Thyroid gland (tissue), 4 donors: ENCODE measurements around the gene MRPS23. TPM values are rescaled to one million over a fixed set of nuclear protein-coding genes. Genes with fewer than 3 reads are reported as not detected.

Source experiments
- DNase-seq, 2 donors: peaks; one replicate each; pipeline ENCODE4 v3.0.0-alpha.2; 2019
- H3K27ac ChIP-seq, 3 donors: fragments of 200-600 bp; sonication (generic); 1 replicate in 2 of 3; 2 replicates in 1 of 3; pipeline ENCODE4 v1.5.1; 2016 to 2019; ENCODE audit warnings: mild to moderate bottlenecking in 1 of 3, moderate library complexity in 1 of 3
- H3K27me3 ChIP-seq: fragments of 200-600 bp; sonication (generic); one replicate; pipeline ENCODE4 v1.5.1; 2019
- H3K36me3 ChIP-seq, 2 donors: fragments of 200-600 bp; sonication (generic); one replicate each; pipeline ENCODE4 v1.5.1; 2016 to 2019
- H3K4me1 ChIP-seq, 2 donors: fragments of 200-600 bp; sonication (generic); one replicate each; pipeline ENCODE4 v1.5.1; 2017 to 2019
- H3K4me3 ChIP-seq, 3 donors: fragments of 200-600 bp; sonication (generic); replicated peaks in 1 of 3; 1 replicate in 2 of 3; 2 replicates in 1 of 3; pipeline ENCODE4 v1.5.1; 2016; ENCODE audit warnings: mild to moderate bottlenecking in 1 of 3
- H3K9me3 ChIP-seq: fragments of 200-600 bp; sonication (generic); one replicate; pipeline ENCODE4 v1.5.1; 2017
- POLR2A ChIP-seq, 2 donors: fragments of 450-650 bp; IDR thresholded peaks; one replicate each; pipeline ENCODE4 v1.6.1; 2017; ENCODE audit warnings: antibody characterized with exemption in 2 of 2, mild to moderate bottlenecking in 2 of 2, moderate library complexity in 1 of 2
- WGBS, 2 donors: methylation state at CpG; one replicate each; pipeline ENCODE4 v1.1.5; 2017; 5-methylcytosine and 5-hydroxymethylcytosine counted together
- intact Hi-C: fragments of 100-400 bp; cut with DNase I; formaldehyde crosslinking; loops from one replicate; pipeline ENCODE4 v1.15.1; 2023
- total RNA-seq, 4 donors: library from RNA; depleted of rRNA; stranded (reverse); fragments of >200 nt; gene quantifications; one replicate each; pipeline ENCODE4 v1.2.3, GENCODE V29; 2016
- TF ChIP-seq, protein P1 (sequence below), 6 experiments: fragments of 200-600 bp in 3 of 6; fragments of 450-650 bp in 3 of 6; sonication (generic) in 3 of 6; IDR thresholded peaks; one replicate each; pipeline ENCODE4 v1.5.1; 2016 to 2019; ENCODE audit warnings: antibody characterized with exemption in 6 of 6, mild to moderate bottlenecking in 2 of 6, inconsistent platforms in 1 of 6, moderate library complexity in 1 of 6

Gene MRPS23
- total RNA-seq, 4 donors from 2014 or later, result 23.6 to 44.3 (median 34.8) TPM

DNA sequence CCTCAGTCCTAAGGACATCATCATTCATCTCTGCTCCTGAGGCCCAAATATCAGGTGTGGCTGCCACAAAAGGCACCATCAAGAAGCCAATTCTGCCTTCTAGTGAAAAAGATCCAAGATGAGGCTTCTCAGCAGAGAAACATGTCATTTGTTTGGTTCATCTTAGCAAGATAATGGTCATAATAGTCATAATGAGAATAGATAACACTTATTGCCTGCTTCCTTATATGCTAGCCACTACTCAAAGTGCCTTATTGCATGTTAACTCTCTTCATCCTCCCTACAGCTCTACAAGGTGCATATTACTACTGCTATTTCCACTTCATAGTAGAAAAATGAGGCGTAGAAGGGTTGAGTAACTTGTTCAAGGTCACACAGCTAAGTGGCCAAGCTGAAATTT is 45.0 kb upstream of the MRPS23 start:
- 89 to 93% methylated on average over 1 of the region's 1 CpG for WGBS, 2 donors
- TF ChIP-seq POLR2A (IDR thresholded peaks at IDR 0.05), result no peak
- TF ChIP-seq, protein P1, sequence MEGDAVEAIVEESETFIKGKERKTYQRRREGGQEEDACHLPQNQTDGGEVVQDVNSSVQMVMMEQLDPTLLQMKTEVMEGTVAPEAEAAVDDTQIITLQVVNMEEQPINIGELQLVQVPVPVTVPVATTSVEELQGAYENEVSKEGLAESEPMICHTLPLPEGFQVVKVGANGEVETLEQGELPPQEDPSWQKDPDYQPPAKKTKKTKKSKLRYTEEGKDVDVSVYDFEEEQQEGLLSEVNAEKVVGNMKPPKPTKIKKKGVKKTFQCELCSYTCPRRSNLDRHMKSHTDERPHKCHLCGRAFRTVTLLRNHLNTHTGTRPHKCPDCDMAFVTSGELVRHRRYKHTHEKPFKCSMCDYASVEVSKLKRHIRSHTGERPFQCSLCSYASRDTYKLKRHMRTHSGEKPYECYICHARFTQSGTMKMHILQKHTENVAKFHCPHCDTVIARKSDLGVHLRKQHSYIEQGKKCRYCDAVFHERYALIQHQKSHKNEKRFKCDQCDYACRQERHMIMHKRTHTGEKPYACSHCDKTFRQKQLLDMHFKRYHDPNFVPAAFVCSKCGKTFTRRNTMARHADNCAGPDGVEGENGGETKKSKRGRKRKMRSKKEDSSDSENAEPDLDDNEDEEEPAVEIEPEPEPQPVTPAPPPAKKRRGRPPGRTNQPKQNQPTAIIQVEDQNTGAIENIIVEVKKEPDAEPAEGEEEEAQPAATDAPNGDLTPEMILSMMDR (IDR thresholded peaks at IDR 0.05), result no peak
- intact Hi-C loops, result loop anchor here (5.0 kb wide), 2 partner anchors 57 to 97 kb away; no protein-coding TSS in a partner anchor
- Histone ChIP-seq H3K27me3 (no peaks in the 10 kb centered on the region), H3K4me1 (peaks cover 75 to 83% of the 10 kb centered on the region in 2 donors), H3K27ac (peak overlapping the region; percentile 90 to 99 (median 93)), H3K9me3 (no peaks in the 10 kb centered on the region), H3K36me3 (no peaks in the 10 kb centered on the region), H3K4me3 (no peak overlapping the region)
- DNase-seq, result no peak

DNA sequence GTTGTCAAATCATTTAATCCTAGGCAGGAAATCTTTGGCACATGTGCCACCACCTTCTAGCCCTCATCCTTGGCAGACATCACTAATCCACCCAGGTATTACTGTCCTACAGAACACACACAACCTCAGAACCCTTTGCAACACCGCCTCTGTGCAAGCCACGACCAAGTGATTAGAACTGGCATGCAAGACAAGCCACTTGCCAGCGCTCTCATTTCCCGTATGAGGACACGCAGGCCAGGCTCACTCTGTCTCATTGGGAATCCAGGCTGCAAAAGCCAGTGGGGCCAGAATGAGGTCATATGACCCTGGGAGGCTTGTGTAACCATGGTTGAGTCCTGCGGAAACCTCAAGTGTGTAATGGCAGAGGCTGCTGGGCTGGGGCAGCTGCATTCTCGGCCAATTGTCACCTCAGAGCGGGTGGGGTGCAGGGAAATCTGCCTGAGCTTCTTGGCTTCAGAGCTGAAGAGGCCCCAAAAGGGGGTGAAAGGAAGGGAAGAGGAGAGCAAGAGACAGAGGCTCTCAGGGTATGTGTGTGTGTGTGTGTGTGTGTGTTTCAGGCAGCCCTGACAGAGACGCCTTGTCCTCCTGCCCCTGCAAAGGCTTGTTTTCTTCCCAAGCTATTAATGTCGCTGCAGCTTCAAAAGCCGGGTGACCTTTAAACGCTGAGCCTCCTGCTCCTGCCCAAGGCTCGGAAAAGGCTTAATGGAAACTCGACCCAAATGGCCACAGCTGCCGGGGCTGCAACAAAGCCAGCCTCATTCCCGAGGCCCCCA is 43.2 kb upstream of the MRPS23 start:
- H3K4me3 ChIP-seq, result no peak overlapping the region
- peak overlapping the region; percentile 90 to 99 (median 93) for H3K27ac ChIP-seq
- TF ChIP-seq, protein P1 (IDR thresholded peaks at IDR 0.05), result peak in 1 of 6 experiments; percentile 8
- peak in 1 of 2 donors; percentile 63 for TF ChIP-seq POLR2A (IDR thresholded peaks at IDR 0.05)
- intact Hi-C loops, result loop anchor here (5.0 kb wide), 2 partner anchors 59 to 99 kb away; no protein-coding TSS in a partner anchor
- peak; percentile 94 to 97 for DNase-seq
- 15 to 16% methylated on average over 12 to 16 of the region's 16 CpGs for WGBS, 2 donors
- no peaks in the 10 kb centered on the region for H3K27me3 ChIP-seq
- no peaks in the 10 kb centered on the region for H3K9me3 ChIP-seq
- no peaks in the 10 kb centered on the region for H3K36me3 ChIP-seq
- H3K4me1 ChIP-seq, result peaks cover 60 to 73% of the 10 kb centered on the region in 2 donors

DNA sequence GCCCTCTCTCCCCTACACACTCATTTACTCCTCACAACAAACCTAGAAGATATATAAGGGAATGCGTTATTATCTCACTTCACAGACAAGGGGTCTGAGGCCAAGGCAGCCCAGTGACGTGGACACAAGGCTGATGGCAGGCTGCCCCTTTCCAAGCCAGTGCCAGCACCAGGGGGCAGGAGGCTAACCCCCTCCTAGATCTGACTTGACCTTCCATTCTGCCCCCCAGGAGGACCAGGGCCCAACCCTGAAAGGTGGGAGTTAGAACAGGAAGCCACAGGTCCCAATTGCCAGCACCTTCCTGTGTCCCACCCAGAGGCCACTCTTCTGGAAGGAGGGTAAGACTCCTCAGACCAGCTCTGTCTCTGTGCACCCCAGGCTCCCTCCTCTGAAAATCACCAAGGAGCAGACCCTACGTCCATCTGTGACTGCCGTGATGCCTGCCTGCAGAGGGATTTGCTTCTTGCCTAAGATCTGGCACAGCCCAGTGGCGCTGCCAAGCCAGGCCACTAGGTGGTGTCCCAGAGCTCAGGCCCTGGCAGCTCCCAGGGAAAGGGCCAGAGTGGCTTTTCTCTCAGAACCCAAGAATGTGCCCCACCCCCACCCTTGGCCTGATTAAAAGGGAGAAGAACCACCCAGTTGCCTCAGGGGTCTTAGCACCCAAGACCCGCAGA is 42.4 kb upstream of the MRPS23 start:
- peak overlapping the region; percentile 90 to 99 (median 93) for H3K27ac ChIP-seq
- H3K27me3 ChIP-seq, result no peaks in the 10 kb centered on the region
- H3K36me3 ChIP-seq, result no peaks in the 10 kb centered on the region
- no peaks in the 10 kb centered on the region for H3K9me3 ChIP-seq
- TF ChIP-seq, protein P1 (IDR thresholded peaks at IDR 0.05), result peak; percentile 86 to 99 (median 97)
- TF ChIP-seq POLR2A (IDR thresholded peaks at IDR 0.05), result no peak
- H3K4me1 ChIP-seq, result peaks cover 54 to 68% of the 10 kb centered on the region in 2 donors
- peak; percentile 89 to 91 for DNase-seq
- whole genome bisulfite sequencing, 2 donors, result 46 to 47% methylated on average over 6 of the region's 6 CpGs
- intact Hi-C loops, result loop anchor here (5.0 kb wide), 2 partner anchors 60 to 100 kb away; no protein-coding TSS in a partner anchor
- no peak overlapping the region for H3K4me3 ChIP-seq

DNA sequence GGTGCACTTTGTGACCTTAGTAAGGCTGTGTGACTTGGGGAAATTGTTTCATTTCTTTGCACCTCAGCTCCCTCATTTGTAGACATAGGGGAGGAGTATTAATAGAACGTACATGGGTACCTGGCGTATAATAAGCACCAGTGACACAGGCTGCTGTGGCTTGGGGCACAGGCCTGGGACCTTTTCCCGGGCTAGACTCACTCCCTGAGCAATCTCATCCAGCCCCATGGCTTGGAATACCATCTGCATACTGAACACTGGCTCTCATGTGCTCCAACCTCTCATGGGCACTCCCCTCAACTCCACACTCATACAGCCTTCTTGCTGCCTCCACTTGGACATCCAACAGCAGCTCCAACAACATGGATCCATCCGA is 41.0 kb upstream of the MRPS23 start:
- Histone ChIP-seq H3K4me1 (peaks cover 54 to 67% of the 10 kb centered on the region in 2 donors), H3K27ac (peak overlapping the region; percentile 65 to 93 (median 90)), H3K27me3 (no peaks in the 10 kb centered on the region), H3K9me3 (no peaks in the 10 kb centered on the region), H3K36me3 (no peaks in the 10 kb centered on the region), H3K4me3 (no peak overlapping the region)
- TF ChIP-seq, protein P1 (IDR thresholded peaks at IDR 0.05), result no peak
- no peak for TF ChIP-seq POLR2A (IDR thresholded peaks at IDR 0.05)
- 89 to 97% methylated on average over 3 to 4 of the region's 4 CpGs for WGBS, 2 donors
- no peak for DNase-seq
- intact Hi-C loops, result loop anchor here (5.0 kb wide), 2 partner anchors 61 to 101 kb away; no protein-coding TSS in a partner anchor
